Measurements from ENCODE around the gene HDGFL1. TPM values are rescaled to one million over a fixed set of nuclear protein-coding genes. Genes with fewer than 3 reads are reported as not detected.

HDGFL1 gene
- total RNA-seq, 1 donor: not detected

DNA sequence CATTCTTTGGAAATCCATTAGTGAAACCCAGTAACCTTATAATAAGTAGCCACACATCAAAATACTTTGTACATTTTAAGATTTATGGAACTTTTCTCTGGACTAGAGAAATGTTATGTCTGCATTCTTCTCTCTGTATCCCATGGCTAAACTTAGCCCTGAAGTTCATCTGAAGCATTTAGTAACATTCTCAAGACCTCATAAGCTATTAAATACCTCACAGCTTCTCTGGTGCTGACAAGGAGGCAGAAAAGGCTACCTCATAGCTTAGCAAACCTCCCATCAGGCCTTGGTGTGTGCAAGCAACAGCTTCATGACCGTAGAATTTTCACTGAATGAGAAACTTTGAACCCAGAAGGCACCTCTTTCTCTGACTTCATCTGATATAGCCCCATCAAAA, 38.9 kb upstream of the HDGFL1 start:
- Histone ChIP-seq H3K27me3 (ENCODE audit: insufficient read depth, low read length) (no peaks in the 10 kb centered on the region), H3K9me3 (ENCODE audit: low read depth, low read length) (no peaks in the 10 kb centered on the region), H4K20me1 (ENCODE audit: insufficient read depth, low read length) (no peaks in the 10 kb centered on the region), H3K79me2 (ENCODE audit: insufficient read depth, low read length) (no peaks in the 10 kb centered on the region), H3K27ac (ENCODE audit: low read depth, low read length) (no peak overlapping the region), H2AFZ (ENCODE audit: low read length) (no peak overlapping the region), H3K4me1 (ENCODE audit: insufficient read depth, low read length) (no peaks in the 10 kb centered on the region), H3K4me2 (ENCODE audit: insufficient read depth, low read length) (no peak overlapping the region), H3K36me3 (ENCODE audit: insufficient read depth, low read length) (no peaks in the 10 kb centered on the region), H3K4me3 (ENCODE audit: insufficient read depth, low read length) (no peak overlapping the region)
- TF ChIP-seq, protein P1, sequence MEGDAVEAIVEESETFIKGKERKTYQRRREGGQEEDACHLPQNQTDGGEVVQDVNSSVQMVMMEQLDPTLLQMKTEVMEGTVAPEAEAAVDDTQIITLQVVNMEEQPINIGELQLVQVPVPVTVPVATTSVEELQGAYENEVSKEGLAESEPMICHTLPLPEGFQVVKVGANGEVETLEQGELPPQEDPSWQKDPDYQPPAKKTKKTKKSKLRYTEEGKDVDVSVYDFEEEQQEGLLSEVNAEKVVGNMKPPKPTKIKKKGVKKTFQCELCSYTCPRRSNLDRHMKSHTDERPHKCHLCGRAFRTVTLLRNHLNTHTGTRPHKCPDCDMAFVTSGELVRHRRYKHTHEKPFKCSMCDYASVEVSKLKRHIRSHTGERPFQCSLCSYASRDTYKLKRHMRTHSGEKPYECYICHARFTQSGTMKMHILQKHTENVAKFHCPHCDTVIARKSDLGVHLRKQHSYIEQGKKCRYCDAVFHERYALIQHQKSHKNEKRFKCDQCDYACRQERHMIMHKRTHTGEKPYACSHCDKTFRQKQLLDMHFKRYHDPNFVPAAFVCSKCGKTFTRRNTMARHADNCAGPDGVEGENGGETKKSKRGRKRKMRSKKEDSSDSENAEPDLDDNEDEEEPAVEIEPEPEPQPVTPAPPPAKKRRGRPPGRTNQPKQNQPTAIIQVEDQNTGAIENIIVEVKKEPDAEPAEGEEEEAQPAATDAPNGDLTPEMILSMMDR (IDR thresholded peaks at IDR 0.05; ENCODE audit: extremely low read depth, low read depth, low read length): no peak
- DNase-seq (ENCODE audit: insufficient read length, low spot score, missing footprints): no peak

DNA sequence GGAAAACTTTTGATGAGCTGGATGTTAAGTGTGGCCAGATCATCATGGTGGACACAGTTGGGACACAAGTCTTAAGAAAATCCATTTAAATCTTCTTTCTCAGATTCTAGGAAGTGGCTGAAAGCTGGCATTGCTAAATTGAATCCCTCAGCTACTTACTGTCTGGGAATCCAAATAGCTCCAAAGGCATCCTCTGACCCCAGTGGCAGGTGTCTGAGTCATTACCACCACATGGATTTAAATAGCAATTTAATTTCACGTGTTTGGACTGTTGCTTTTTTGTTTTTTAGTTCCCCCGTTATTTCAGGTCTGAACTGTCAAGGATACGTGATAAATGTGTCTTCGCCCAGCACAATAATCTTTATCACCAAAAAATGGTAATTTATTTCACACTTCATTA, 33.2 kb upstream of the HDGFL1 start:
- Histone ChIP-seq H3K9me3 (ENCODE audit: low read depth, low read length) (no peaks in the 10 kb centered on the region), H4K20me1 (ENCODE audit: insufficient read depth, low read length) (no peaks in the 10 kb centered on the region), H3K4me3 (ENCODE audit: insufficient read depth, low read length) (no peak overlapping the region), H3K4me2 (ENCODE audit: insufficient read depth, low read length) (no peak overlapping the region), H3K27ac (ENCODE audit: low read depth, low read length) (no peak overlapping the region), H3K4me1 (ENCODE audit: insufficient read depth, low read length) (no peaks in the 10 kb centered on the region), H3K36me3 (ENCODE audit: insufficient read depth, low read length) (no peaks in the 10 kb centered on the region), H2AFZ (ENCODE audit: low read length) (no peak overlapping the region), H3K79me2 (ENCODE audit: insufficient read depth, low read length) (no peaks in the 10 kb centered on the region), H3K27me3 (ENCODE audit: insufficient read depth, low read length) (no peaks in the 10 kb centered on the region)
- TF ChIP-seq, protein P1 (IDR thresholded peaks at IDR 0.05; ENCODE audit: extremely low read depth, low read depth, low read length): no peak
- DNase-seq (ENCODE audit: insufficient read length, low spot score, missing footprints): no peak

DNA sequence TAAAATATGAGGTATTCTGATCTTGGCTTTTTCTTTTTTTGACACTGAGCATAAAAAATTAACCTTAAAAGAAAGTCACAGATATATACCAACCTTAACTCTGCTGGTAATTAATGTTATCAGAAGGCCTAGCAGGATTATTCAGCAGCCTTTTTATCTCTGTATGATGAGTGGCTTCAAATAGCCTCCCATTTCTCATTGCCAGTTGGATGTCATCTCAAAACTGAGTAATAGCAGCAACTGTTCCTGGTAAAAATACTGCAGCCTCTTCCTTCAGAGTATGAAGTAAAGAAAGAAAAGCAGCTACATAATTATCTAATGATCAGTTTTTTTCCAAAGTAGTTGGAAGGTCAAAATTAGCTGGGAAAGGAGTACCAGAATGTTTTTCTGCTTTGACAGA, 24.9 kb upstream of the HDGFL1 start:
- Histone ChIP-seq H3K79me2 (ENCODE audit: insufficient read depth, low read length) (no peaks in the 10 kb centered on the region), H3K9me3 (ENCODE audit: low read depth, low read length) (no peaks in the 10 kb centered on the region), H3K27me3 (ENCODE audit: insufficient read depth, low read length) (no peaks in the 10 kb centered on the region), H3K4me1 (ENCODE audit: insufficient read depth, low read length) (no peaks in the 10 kb centered on the region), H3K4me2 (ENCODE audit: insufficient read depth, low read length) (no peak overlapping the region), H3K27ac (ENCODE audit: low read depth, low read length) (no peak overlapping the region), H2AFZ (ENCODE audit: low read length) (no peak overlapping the region), H3K4me3 (ENCODE audit: insufficient read depth, low read length) (no peak overlapping the region), H4K20me1 (ENCODE audit: insufficient read depth, low read length) (no peaks in the 10 kb centered on the region), H3K36me3 (ENCODE audit: insufficient read depth, low read length) (no peaks in the 10 kb centered on the region)
- no peak for DNase-seq (ENCODE audit: insufficient read length, low spot score, missing footprints)
- TF ChIP-seq, protein P1 (IDR thresholded peaks at IDR 0.05; ENCODE audit: extremely low read depth, low read depth, low read length): no peak

DNA sequence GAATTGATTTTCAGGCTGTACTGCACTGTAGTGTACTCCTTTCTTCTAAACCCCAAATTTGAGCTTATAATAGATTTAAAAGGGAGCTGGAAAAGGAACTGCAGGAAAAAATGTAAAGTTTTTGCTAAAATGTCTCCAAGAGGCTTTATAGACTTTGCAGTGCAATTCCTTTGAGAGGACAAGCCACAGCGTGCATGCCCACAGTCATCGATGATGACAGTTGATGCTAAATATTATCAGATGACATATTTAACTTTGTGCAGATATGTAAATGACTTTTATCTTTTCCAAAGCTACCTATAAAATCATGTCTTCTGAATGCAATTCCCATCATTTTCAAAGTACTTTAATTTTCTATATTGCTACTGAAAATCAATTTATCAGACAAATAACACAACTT, 24.3 kb upstream of the HDGFL1 start:
- H3K4me2 ChIP-seq (ENCODE audit: insufficient read depth, low read length): no peak overlapping the region
- H3K4me1 ChIP-seq (ENCODE audit: insufficient read depth, low read length): no peaks in the 10 kb centered on the region
- H3K27me3 ChIP-seq (ENCODE audit: insufficient read depth, low read length): no peaks in the 10 kb centered on the region
- H2AFZ ChIP-seq (ENCODE audit: low read length): no peak overlapping the region
- TF ChIP-seq, protein P1 (IDR thresholded peaks at IDR 0.05; ENCODE audit: extremely low read depth, low read depth, low read length): no peak
- H3K4me3 ChIP-seq (ENCODE audit: insufficient read depth, low read length): no peak overlapping the region
- H4K20me1 ChIP-seq (ENCODE audit: insufficient read depth, low read length): no peaks in the 10 kb centered on the region
- H3K36me3 ChIP-seq (ENCODE audit: insufficient read depth, low read length): no peaks in the 10 kb centered on the region
- no peaks in the 10 kb centered on the region for H3K79me2 ChIP-seq (ENCODE audit: insufficient read depth, low read length)
- no peak overlapping the region for H3K27ac ChIP-seq (ENCODE audit: low read depth, low read length)
- no peaks in the 10 kb centered on the region for H3K9me3 ChIP-seq (ENCODE audit: low read depth, low read length)
- no peak for DNase-seq (ENCODE audit: insufficient read length, low spot score, missing footprints)
